Muscle layer of colon (tissue), 2 donors: Measurements from ENCODE around the gene C20orf141.
A peak's percentile ranks its signal among the peaks of the same experiment; 100 is the strongest.
"Not testable (repeated sequence)": the region's sequence is repeated elsewhere in the genome, so short reads cannot be mapped to it uniquely, and the experiment has no call there.

Experiments
- H3K27ac ChIP-seq: one replicate; pipeline ENCODE4 v1.7.0; 2013; ENCODE audit warnings: low read depth, mild to moderate bottlenecking, low read length, moderate library complexity
- H3K27me3 ChIP-seq, 2 donors: one replicate each; pipeline ENCODE4 v1.7.0; 2013; ENCODE audit warnings: low read length in 2 of 2, mild to moderate bottlenecking in 2 of 2; ENCODE audit not compliant: insufficient read depth in 2 of 2, control insufficient read depth in 1 of 2
- H3K36me3 ChIP-seq: one replicate; pipeline ENCODE4 v1.7.0; 2013; ENCODE audit warnings: mild to moderate bottlenecking, low read length; ENCODE audit not compliant: insufficient read depth
- H3K4me1 ChIP-seq: one replicate; pipeline ENCODE4 v1.7.0; 2013; ENCODE audit warnings: mild to moderate bottlenecking, low read length; ENCODE audit not compliant: insufficient read depth
- H3K4me3 ChIP-seq, 2 donors: one replicate each; pipeline ENCODE4 v1.7.0; 2013; ENCODE audit warnings: low read length in 2 of 2, low read depth in 1 of 2, mild to moderate bottlenecking in 1 of 2, moderate library complexity in 1 of 2
- H3K9ac ChIP-seq: one replicate; pipeline ENCODE4 v1.7.0; 2013; ENCODE audit warnings: low read length
- H3K9me3 ChIP-seq: one replicate; pipeline ENCODE4 v1.7.0; 2013; ENCODE audit warnings: mild to moderate bottlenecking, low read length
- donor health status: abdominal sarcoma.
- donor health status: Adenocarcinoma of cecum.

Gene C20orf141

GRCh38 chr20:2831206-2831605 lies 16.4 kb downstream of the C20orf141 start:
- H3K9me3 ChIP-seq, H3K27me3 ChIP-seq, H3K4me1 ChIP-seq: not testable (repeated sequence)

GRCh38 chr20:2833761-2834160 lies 19.0 kb downstream of the C20orf141 start:
- no peaks in the 10 kb centered on the region for H3K4me1 ChIP-seq
- H3K27me3 ChIP-seq: no peaks in the 10 kb centered on the region
- peaks cover 11% of the 10 kb centered on the region for H3K36me3 ChIP-seq
- H3K4me3 ChIP-seq: no peak overlapping the region
- H3K9me3 ChIP-seq: no peaks in the 10 kb centered on the region
- no peak overlapping the region for H3K9ac ChIP-seq
- H3K27ac ChIP-seq: no peak overlapping the region

More at GRCh38 chr20:2831206-2831605, 16.4 kb downstream of the C20orf141 start:
- H3K27ac ChIP-seq, H3K9ac ChIP-seq, H3K4me3 ChIP-seq, H3K36me3 ChIP-seq: not testable (repeated sequence)

- Histone ChIP-seq H3K27me3 (no peaks in the 10 kb centered on the region), H3K27ac (no peak overlapping the region), H3K4me1 (peaks cover 6% of the 10 kb centered on the region)
These were observed 19.8 kb downstream of the C20orf141 start for GRCh38 chr20:2834401-2835110.

GRCh38 chr20:2835331-2835796 lies 20.6 kb downstream of the C20orf141 start:
- H3K9me3 ChIP-seq: no peaks in the 10 kb centered on the region
- H3K36me3 ChIP-seq: peaks cover 11% of the 10 kb centered on the region
- no peaks in the 10 kb centered on the region for H3K27me3 ChIP-seq
- no peak overlapping the region for H3K4me3 ChIP-seq
- no peak overlapping the region for H3K9ac ChIP-seq
- H3K4me1 ChIP-seq: peaks cover 10% of the 10 kb centered on the region
- no peak overlapping the region for H3K27ac ChIP-seq

More at GRCh38 chr20:2834401-2835110, 19.8 kb downstream of the C20orf141 start:
- Histone ChIP-seq H3K9me3 (no peaks in the 10 kb centered on the region), H3K4me3 (no peak overlapping the region), H3K9ac (no peak overlapping the region), H3K36me3 (peaks cover 11% of the 10 kb centered on the region)

- no peaks in the 10 kb centered on the region for H3K27me3 ChIP-seq
These were observed 21.2 kb downstream of the C20orf141 start for GRCh38 chr20:2836035-2836434.

GRCh38 chr20:2837221-2837960 lies 22.6 kb downstream of the C20orf141 start:
- Histone ChIP-seq H3K9me3 (no peaks in the 10 kb centered on the region), H3K9ac (no peak overlapping the region), H3K4me1 (peaks cover 20% of the 10 kb centered on the region), H3K27me3 (no peaks in the 10 kb centered on the region), H3K4me3 (no peak overlapping the region), H3K27ac (no peak overlapping the region), H3K36me3 (peaks cover 11% of the 10 kb centered on the region)

More at GRCh38 chr20:2836035-2836434, 21.2 kb downstream of the C20orf141 start:
- Histone ChIP-seq H3K27ac (no peak overlapping the region), H3K4me1 (peaks cover 10% of the 10 kb centered on the region), H3K4me3 (no peak overlapping the region), H3K9ac (no peak overlapping the region), H3K36me3 (peaks cover 11% of the 10 kb centered on the region), H3K9me3 (no peaks in the 10 kb centered on the region)

- H3K4me1 ChIP-seq: peaks cover 20% of the 10 kb centered on the region
- no peaks in the 10 kb centered on the region for H3K27me3 ChIP-seq
- H3K9me3 ChIP-seq: no peaks in the 10 kb centered on the region
- H3K9ac ChIP-seq: no peak overlapping the region
- H3K27ac ChIP-seq: no peak overlapping the region
- H3K4me3 ChIP-seq: no peak overlapping the region
- peaks cover 11% of the 10 kb centered on the region for H3K36me3 ChIP-seq
These were observed 23.5 kb downstream of the C20orf141 start for GRCh38 chr20:2838170-2838797.

GRCh38 chr20:2838847-2839671 lies 24.3 kb downstream of the C20orf141 start:
- Histone ChIP-seq H3K9ac (no peak overlapping the region), H3K36me3 (peaks cover 11% of the 10 kb centered on the region), H3K4me1 (peaks cover 20% of the 10 kb centered on the region), H3K27ac (no peak overlapping the region), H3K27me3 (no peaks in the 10 kb centered on the region), H3K9me3 (no peaks in the 10 kb centered on the region), H3K4me3 (peak overlapping the region in 1 of 2 donors; percentile 85)

GRCh38 chr20:2839732-2840137 lies 24.9 kb downstream of the C20orf141 start:
- no peaks in the 10 kb centered on the region for H3K27me3 ChIP-seq
- peak overlapping the region; percentile 82 to 85 for H3K4me3 ChIP-seq
- peaks cover 11% of the 10 kb centered on the region for H3K36me3 ChIP-seq
- peak overlapping the region; percentile 95 for H3K27ac ChIP-seq
- peak overlapping the region; percentile 39 for H3K9ac ChIP-seq
- H3K9me3 ChIP-seq: no peaks in the 10 kb centered on the region
- H3K4me1 ChIP-seq: peaks cover 20% of the 10 kb centered on the region

- no peaks in the 10 kb centered on the region for H3K9me3 ChIP-seq
These were observed 25.6 kb downstream of the C20orf141 start, which contains the start of the genes PCED1A and VPS16 for GRCh38 chr20:2840138-2840966. TSS of gene PCED1A (minus strand) at chr20:2840655. CDS start at chr20:2839912, 743 bp downstream. TSS of gene VPS16 (plus strand) at chr20:2840745. CDS start at chr20:2840775, 30 bp downstream.

More at GRCh38 chr20:2840138-2840966, 25.6 kb downstream of the C20orf141 start, which contains the start of the genes PCED1A and VPS16:
- Histone ChIP-seq H3K27me3 (no peaks in the 10 kb centered on the region), H3K9ac (peak within 1 kb of the TSS; percentile 76), H3K4me1 (peaks cover 20% of the 10 kb centered on the region), H3K27ac (peak within 1 kb of the TSS; percentile 95), H3K36me3 (peaks cover 11% of the 10 kb centered on the region), H3K4me3 (peak within 1 kb of the TSS; percentile 85 to 96)
